Measurements from ENCODE around the gene PCDHGC4.

PCDHGC4 gene

GRCh38 chr5:141475625-141476131 lies 9.2 kb upstream of the PCDHGC4 start, which contains the start of gene PCDHGC3:
Gene PCDHGC3 (plus strand): TSS chr5:141475966. CDS start chr5:141476117, 151 bp downstream.
- peak within 1 kb of the TSS; percentile 73 for H3K4me3 ChIP-seq (ENCODE audit: low read depth, low read length)
- TF ChIP-seq CTCF (IDR thresholded peaks at IDR 0.05; ENCODE audit: low read depth, low read length), result peak; percentile 12; the same call in 1 of the 2 replicates

- no peak for TF ChIP-seq CTCF (IDR thresholded peaks at IDR 0.05; ENCODE audit: low read depth, low read length)
These were observed 8.5 kb upstream of the PCDHGC4 start for GRCh38 chr5:141476132-141476911.

GRCh38 chr5:141477044-141477575 lies 7.7 kb upstream of the PCDHGC4 start:
- TF ChIP-seq CTCF (IDR thresholded peaks at IDR 0.05; ENCODE audit: low read depth, low read length), result no peak
- peak overlapping the region; percentile 73 for H3K4me3 ChIP-seq (ENCODE audit: low read depth, low read length)

More at GRCh38 chr5:141476132-141476911, 8.5 kb upstream of the PCDHGC4 start:
- peak overlapping the region; percentile 73 for H3K4me3 ChIP-seq (ENCODE audit: low read depth, low read length)

- no peak for TF ChIP-seq CTCF (IDR thresholded peaks at IDR 0.05; ENCODE audit: low read depth, low read length)
- peak overlapping the region; percentile 73 for H3K4me3 ChIP-seq (ENCODE audit: low read depth, low read length)
These were observed 7.0 kb upstream of the PCDHGC4 start for GRCh38 chr5:141477815-141478214.

GRCh38 chr5:141478321-141478945 lies 6.4 kb upstream of the PCDHGC4 start:
- H3K4me3 ChIP-seq (ENCODE audit: low read depth, low read length), result peak overlapping the region; percentile 73
- TF ChIP-seq CTCF (IDR thresholded peaks at IDR 0.05; ENCODE audit: low read depth, low read length), result peak; percentile 18; the same call in 1 of the 2 replicates

GRCh38 chr5:141479776-141480175 lies 5.1 kb upstream of the PCDHGC4 start:
- H3K4me3 ChIP-seq (ENCODE audit: low read depth, low read length), result no peak overlapping the region
- TF ChIP-seq CTCF (IDR thresholded peaks at IDR 0.05; ENCODE audit: low read depth, low read length), result no peak

Data from WI38 (cell line).